ENCODE data around the gene LGALS9B.
"Not testable (repeated sequence)": the region's sequence is repeated elsewhere in the genome, so short reads cannot be mapped to it uniquely, and the experiment has no call there.

The LGALS9B gene

GRCh38 chr17:20401306-20402022, 65.9 kb downstream of the LGALS9B start:
- not testable (repeated sequence) for DNase-seq

GRCh38 chr17:20400559-20401305, 66.6 kb downstream of the LGALS9B start:
- DNase-seq: not testable (repeated sequence)

Data from CD4-positive, alpha-beta T cell treated with Interleukin-21 for 1 hour (primary cell).